B cell (primary cell): ENCODE measurements around the gene THADA. TPM values are rescaled to one million over a fixed set of nuclear protein-coding genes. Genes with fewer than 3 reads are reported as not detected.

ENCODE experiments used
- ATAC-seq: fragments of 200-7000 bp; cut with Tn5 transposase; one replicate; pipeline ENCODE4 v1.10.0; 2021; ENCODE audit warnings: low read depth, mild to moderate bottlenecking, moderate number of reproducible peaks, moderate library complexity
- CTCF ChIA-PET: fragments of 350-600 bp; sonication (Branson Sonifier 250); formaldehyde crosslinking; loops from one replicate; lab custom pipeline; 2021; ENCODE audit warnings: antibody characterized with exemption, inconsistent platforms; lab: Charles Lee
- POLR2A ChIA-PET: fragments of 350-600 bp; sonication (Branson Sonifier 250); formaldehyde crosslinking; loops from one replicate; lab custom pipeline; 2021; ENCODE audit warnings: antibody characterized with exemption; lab: Charles Lee
- DNase-seq: peaks from one replicate; pipeline ENCODE4 v3.0.0; 2013
- H2AFZ ChIP-seq: 2 replicates; pipeline ENCODE4 v1.6.1; 2012; ENCODE audit warnings: mild to moderate bottlenecking, low read depth, low read length; ENCODE audit not compliant: insufficient read depth, poor library complexity, severe bottlenecking
- H3K27ac ChIP-seq, 2 donors: 1 replicate in 1 of 2; 2 replicates in 1 of 2; pipeline ENCODE4 v1.5.1; 2012 to 2013; ENCODE audit warnings: low read length in 2 of 2, mild to moderate bottlenecking in 2 of 2, moderate library complexity in 1 of 2
- H3K27me3 ChIP-seq, 4 experiments: fragments of 200-600 bp in 1 of 4; sonication (generic) in 1 of 4; replicated peaks in 1 of 4; 1 replicate in 2 of 4; 2 replicates in 2 of 4; pipeline versions ENCODE4 v1.6.1 to v1.7.0; 2013 to 2016; ENCODE audit warnings: low read length in 3 of 4, mild to moderate bottlenecking in 2 of 4, mixed read lengths in 1 of 4, moderate library complexity in 1 of 4; ENCODE audit not compliant: insufficient read depth in 4 of 4, control insufficient read depth in 3 of 4; ENCODE audit errors: control extremely low read depth in 1 of 4
- H3K36me3 ChIP-seq, 2 experiments: replicated peaks in 1 of 2; 1 replicate in 1 of 2; 2 replicates in 1 of 2; pipeline versions ENCODE4 v1.6.1 to v1.7.1; 2013; ENCODE audit warnings: low read length in 1 of 2; ENCODE audit not compliant: insufficient read depth in 2 of 2, control insufficient read depth in 1 of 2; ENCODE audit errors: control extremely low read depth in 1 of 2, extremely low read depth in 1 of 2
- H3K4me1 ChIP-seq, 2 donors: fragments of 200-600 bp in 1 of 2; sonication (generic) in 1 of 2; 1 replicate in 1 of 2; 2 replicates in 1 of 2; pipeline versions ENCODE4 v1.5.1 to v1.6.1; 2013 to 2017; ENCODE audit warnings: low read length in 2 of 2; ENCODE audit not compliant: control insufficient read depth in 2 of 2, insufficient read depth in 2 of 2
- H3K4me2 ChIP-seq: replicated peaks from 2 replicates; pipeline ENCODE3; 2012; ENCODE audit warnings: mild to moderate bottlenecking, low read depth, low read length; ENCODE audit not compliant: poor library complexity, severe bottlenecking
- H3K4me3 ChIP-seq, 5 experiments: fragments of 200-600 bp in 1 of 5; sonication (generic) in 1 of 5; 1 replicate in 3 of 5; 2 replicates in 2 of 5; pipeline versions ENCODE4 v1.5.1 to v1.7.0; 2011 to 2016; ENCODE audit warnings: low read length in 4 of 5, mild to moderate bottlenecking in 4 of 5, low read depth in 2 of 5, control low read depth in 1 of 5, moderate library complexity in 1 of 5; ENCODE audit not compliant: insufficient read depth in 1 of 5; ENCODE audit errors: control extremely low read depth in 1 of 5, extremely low read depth in 1 of 5
- H3K79me2 ChIP-seq: fragments of 200-600 bp; sonication (generic); one replicate; pipeline ENCODE4 v1.6.0; 2016; ENCODE audit warnings: low read length; ENCODE audit not compliant: control insufficient read depth, insufficient read depth
- H3K9ac ChIP-seq: fragments of 200-600 bp; sonication (generic); 2 replicates; pipeline ENCODE4 v1.6.1; 2017; ENCODE audit warnings: mild to moderate bottlenecking, low read length, moderate library complexity
- H3K9me3 ChIP-seq, 3 donors: one replicate each; pipeline versions ENCODE4 v1.6.1 to v1.7.1; 2013; ENCODE audit warnings: low read length in 2 of 3; ENCODE audit not compliant: control insufficient read depth in 2 of 3, insufficient read depth in 1 of 3; ENCODE audit errors: control extremely low read depth in 1 of 3
- H4K20me1 ChIP-seq: 2 replicates; pipeline ENCODE4 v1.6.0; 2012; ENCODE audit warnings: mild to moderate bottlenecking, low read length; ENCODE audit not compliant: insufficient read depth, control insufficient read depth, poor library complexity, severe bottlenecking
- H3K27ac Mint-ChIP-seq: one replicate; pipeline ENCODE4 v1.8.0; 2021; ENCODE audit warnings: mixed read lengths
- H3K27me3 Mint-ChIP-seq: one replicate; pipeline ENCODE4 v1.8.0; 2021; ENCODE audit warnings: mixed read lengths
- H3K4me1 Mint-ChIP-seq: one replicate; pipeline ENCODE4 v1.8.0; 2021; ENCODE audit warnings: mixed read lengths
- H3K4me3 Mint-ChIP-seq: one replicate; pipeline ENCODE4 v1.8.0; 2021; ENCODE audit warnings: mixed read lengths
- H3K9me3 Mint-ChIP-seq: one replicate; pipeline ENCODE4 v1.8.0; 2022; ENCODE audit warnings: mixed read lengths; ENCODE audit not compliant: insufficient read depth
- EZH2 ChIP-seq: IDR thresholded peaks from 2 replicates; pipeline ENCODE4 v1.6.1; 2012; ENCODE audit warnings: borderline replicate concordance, low read depth, mild to moderate bottlenecking, moderate library complexity, low read length; ENCODE audit not compliant: insufficient read depth, poor library complexity, severe bottlenecking
- WGBS: methylation state at CpG from one replicate; pipeline ENCODE4 v1.1.5; 2013; ENCODE audit warnings: missing lambda C conversion rate; ENCODE audit not compliant: insufficient coverage; 5-methylcytosine and 5-hydroxymethylcytosine counted together
- intact Hi-C: fragments of 100-400 bp; cut with micrococcal nuclease; formaldehyde crosslinking; loops from one replicate; pipeline ENCODE4 v1.10.0; 2022
- polyA plus RNA-seq: library from polyadenylated mRNA; depleted of rRNA; stranded (reverse); fragments of >200 nt; gene quantifications from 2 replicates; pipeline ENCODE4 v1.2.3, GENCODE V29; 2012
- total RNA-seq, 2 donors: library from RNA; stranded (reverse); fragments of 120-200 nt in 1 of 2; gene quantifications; 1 replicate in 1 of 2; 2 replicates in 1 of 2; pipeline versions ENCODE4 v1.2.3 to v1.2.4, GENCODE V29; 2013 to 2022
- TF ChIP-seq, protein P1 (sequence below): fragments of 200-600 bp; IDR thresholded peaks from one replicate; pipeline ENCODE4 v1.8.0; 2022; ENCODE audit warnings: antibody characterized with exemption, mild to moderate bottlenecking

The THADA gene
- total and polyA plus RNA-seq, 2 donors (not counting 1 experiment from before 2014, with no cell fraction given) = 17.6 to 48.5 TPM

DNA sequence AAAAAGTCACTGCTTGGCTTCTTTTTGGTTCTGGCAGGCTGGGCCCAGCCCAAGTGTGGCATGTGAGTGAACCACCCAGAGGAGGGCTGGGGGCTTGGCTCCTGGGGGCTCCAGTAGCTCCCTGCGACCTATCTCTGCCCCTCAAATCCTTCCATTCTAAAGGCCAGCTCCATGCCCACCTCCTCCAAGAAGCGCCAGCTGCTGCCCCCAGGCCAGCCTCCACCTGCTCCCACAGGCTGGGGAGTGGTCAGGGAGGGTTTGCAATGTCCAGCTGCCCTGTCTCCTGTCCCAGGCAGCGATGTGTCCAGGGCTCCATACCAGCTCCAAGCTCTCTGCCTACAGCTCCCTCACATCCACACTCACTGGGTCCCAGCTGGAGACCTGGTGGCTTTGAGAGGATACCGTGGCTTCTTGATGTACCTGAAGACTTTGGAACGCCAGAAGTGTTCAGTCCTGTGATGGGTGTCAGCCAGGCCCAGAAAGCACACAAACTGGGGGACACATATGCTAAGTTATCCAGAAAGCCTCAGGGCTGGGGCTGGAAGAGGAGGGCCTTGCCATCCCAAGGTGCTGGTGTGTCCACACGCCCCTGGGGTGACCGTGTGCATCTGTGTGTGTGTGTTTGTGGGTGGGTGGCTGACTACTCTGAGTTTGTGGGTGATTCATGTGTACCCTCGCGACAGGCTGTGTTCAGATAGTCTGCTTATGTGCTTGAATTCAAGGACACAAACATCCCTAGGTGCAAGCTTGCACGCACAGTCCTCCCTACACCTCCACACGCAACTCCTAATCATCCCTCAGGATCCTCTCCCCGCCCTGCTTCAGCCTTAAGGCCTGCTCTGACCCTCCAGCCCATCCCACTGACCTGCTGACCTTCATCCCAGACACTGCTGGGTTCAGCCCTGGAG lies 402.8 kb downstream of the THADA start:
- H3K27ac ChIP-seq = peak overlapping the region in 1 of 2 donors; percentile 89
- H3K79me2 ChIP-seq = no peaks in the 10 kb centered on the region
- H4K20me1 ChIP-seq = no peaks in the 10 kb centered on the region
- no peaks in the 10 kb centered on the region for H3K27me3 ChIP-seq
- Mint-ChIP-seq H3K27ac (peak overlapping the region; percentile 85), H3K27me3 (no peaks in the 10 kb centered on the region), H3K4me1 (peaks cover 43% of the 10 kb centered on the region), H3K4me3 (no peak overlapping the region), H3K9me3 (peaks cover 3% of the 10 kb centered on the region)
- H2AFZ ChIP-seq = no peak overlapping the region
- WGBS = 93% methylated on average over 11 of the region's 12 CpGs
- POLR2A ChIA-PET = interaction anchor here (0.9 to 2.3 kb wide), 4 partner anchors 12 to 34 kb away, joined by 3 to 9 read pairs (median 4); partner anchors contain the start of gene ZFP36L2
- no peaks in the 10 kb centered on the region for H3K36me3 ChIP-seq
- peaks cover 40 to 61% of the 10 kb centered on the region in 2 donors for H3K4me1 ChIP-seq
- CTCF ChIA-PET = interaction anchor here (0.9 to 2.7 kb wide), 6 partner anchors 13 to 66 kb away, joined by 3 to 14 read pairs (median 4); no protein-coding TSS in a partner anchor
- no peak overlapping the region for H3K4me3 ChIP-seq
- H3K9ac ChIP-seq = no peak overlapping the region
- no peaks in the 10 kb centered on the region for H3K9me3 ChIP-seq
- TF ChIP-seq, protein P1, sequence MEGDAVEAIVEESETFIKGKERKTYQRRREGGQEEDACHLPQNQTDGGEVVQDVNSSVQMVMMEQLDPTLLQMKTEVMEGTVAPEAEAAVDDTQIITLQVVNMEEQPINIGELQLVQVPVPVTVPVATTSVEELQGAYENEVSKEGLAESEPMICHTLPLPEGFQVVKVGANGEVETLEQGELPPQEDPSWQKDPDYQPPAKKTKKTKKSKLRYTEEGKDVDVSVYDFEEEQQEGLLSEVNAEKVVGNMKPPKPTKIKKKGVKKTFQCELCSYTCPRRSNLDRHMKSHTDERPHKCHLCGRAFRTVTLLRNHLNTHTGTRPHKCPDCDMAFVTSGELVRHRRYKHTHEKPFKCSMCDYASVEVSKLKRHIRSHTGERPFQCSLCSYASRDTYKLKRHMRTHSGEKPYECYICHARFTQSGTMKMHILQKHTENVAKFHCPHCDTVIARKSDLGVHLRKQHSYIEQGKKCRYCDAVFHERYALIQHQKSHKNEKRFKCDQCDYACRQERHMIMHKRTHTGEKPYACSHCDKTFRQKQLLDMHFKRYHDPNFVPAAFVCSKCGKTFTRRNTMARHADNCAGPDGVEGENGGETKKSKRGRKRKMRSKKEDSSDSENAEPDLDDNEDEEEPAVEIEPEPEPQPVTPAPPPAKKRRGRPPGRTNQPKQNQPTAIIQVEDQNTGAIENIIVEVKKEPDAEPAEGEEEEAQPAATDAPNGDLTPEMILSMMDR = no peak
- no peak for TF ChIP-seq EZH2
- DNase-seq = no peak
- no peak overlapping the region for H3K4me2 ChIP-seq
- ATAC-seq = no peak
- intact Hi-C loops = no loop called here
